Retina (tissue), 1 donor: ENCODE measurements around the gene CSN1S1.
"Not testable (repeated sequence)": the region's sequence is repeated elsewhere in the genome, so short reads cannot be mapped to it uniquely, and the experiment has no call there.

Experiments used
- DNase-seq: peaks from one replicate; pipeline ENCODE4 v3.0.0-alpha.2; 2016

CSN1S1 gene, protein sequence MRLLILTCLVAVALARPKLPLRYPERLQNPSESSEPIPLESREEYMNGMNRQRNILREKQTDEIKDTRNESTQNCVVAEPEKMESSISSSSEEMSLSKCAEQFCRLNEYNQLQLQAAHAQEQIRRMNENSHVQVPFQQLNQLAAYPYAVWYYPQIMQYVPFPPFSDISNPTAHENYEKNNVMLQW

DNA sequence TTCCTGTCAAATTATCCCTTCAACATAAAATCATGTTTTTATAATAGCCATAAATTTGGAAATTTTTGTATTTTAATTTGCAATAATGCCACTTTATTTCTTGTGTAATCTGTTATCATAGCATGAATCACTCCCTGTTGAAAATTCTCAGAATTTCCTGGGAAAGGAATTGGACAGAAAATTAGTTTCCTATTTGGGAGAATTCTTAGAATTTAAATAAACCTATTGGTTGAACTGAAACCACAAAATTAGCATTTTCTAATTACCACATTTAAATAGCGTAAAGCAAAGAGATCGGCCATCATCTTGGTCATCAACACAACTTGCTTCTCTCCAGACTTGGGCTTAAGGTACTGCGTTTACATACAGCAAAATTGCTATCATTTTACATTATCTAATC, at the start of gene CSN1S1:
Gene CSN1S1 (plus strand): TSS at position 301 of the 400 bp plus-strand sequence. CDS start 1,488 bp downstream, outside the sequence.
- DNase-seq: no peak

DNA sequence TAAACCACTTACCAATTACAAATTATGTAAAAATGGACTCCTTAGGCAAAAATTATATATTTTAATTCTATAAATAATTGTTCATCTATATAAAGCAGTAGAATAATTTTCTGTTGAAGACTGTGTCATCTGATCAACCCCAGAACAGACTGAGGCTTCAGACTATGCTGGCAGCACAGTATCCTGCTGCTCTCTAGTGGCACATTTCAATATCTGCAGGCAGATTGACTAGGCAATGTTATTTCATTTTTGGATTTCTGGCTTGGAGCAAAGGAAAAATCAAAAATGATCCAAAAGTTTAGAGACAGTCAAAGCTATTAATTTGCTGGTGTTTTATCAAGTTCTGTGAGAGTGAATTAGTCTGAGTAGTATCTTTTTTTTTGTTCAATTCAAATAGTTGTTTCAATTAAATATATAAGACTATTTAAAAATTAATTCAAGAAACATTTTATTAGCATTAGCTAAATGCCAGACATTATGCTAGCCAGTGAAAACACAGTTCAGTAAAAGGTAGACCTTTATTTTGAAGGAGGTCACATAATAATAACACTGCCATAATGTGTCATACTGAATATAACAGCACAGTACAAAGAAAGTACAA, 49.6 kb upstream of the CSN1S1 start:
- DNase-seq: no peak

DNA sequence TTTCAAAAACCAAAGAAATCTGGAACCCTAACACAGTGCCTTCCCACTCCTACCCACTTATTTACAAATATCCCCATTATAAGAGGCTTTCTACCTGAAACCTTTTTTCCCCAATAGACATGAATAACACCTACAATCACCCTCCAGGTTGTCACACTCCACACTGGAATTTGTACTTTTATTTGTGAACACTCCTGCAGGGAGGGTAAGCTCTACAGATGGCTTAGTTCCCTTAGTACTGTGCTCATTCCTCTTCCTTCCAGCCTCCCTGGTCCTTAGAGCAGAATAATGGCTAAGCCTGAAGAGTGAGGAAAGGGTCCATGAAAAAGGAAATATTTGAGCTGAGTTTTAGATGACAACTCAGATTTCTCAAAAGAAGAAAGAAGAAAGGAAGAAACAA, 48.7 kb upstream of the CSN1S1 start:
- no peak for DNase-seq

DNA sequence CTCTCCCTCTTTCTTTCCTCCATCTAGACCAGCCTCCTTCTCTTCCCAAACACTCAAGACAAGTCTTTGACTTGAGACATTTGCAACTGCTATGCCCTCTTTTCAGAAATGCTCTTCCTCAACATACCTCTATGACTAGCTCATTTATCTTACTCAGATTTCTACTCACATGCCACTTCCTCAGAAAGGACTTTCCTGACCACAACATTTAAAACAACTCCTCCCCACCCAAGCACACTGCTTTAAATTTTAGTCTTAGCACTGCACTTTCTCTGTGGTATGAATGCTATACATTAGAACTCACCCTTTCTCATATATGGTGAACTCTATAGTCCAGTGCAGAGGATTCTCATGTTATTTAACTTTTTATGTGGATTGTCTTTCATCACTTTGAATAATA, 42.5 kb upstream of the CSN1S1 start:
- DNase-seq: no peak

DNA sequence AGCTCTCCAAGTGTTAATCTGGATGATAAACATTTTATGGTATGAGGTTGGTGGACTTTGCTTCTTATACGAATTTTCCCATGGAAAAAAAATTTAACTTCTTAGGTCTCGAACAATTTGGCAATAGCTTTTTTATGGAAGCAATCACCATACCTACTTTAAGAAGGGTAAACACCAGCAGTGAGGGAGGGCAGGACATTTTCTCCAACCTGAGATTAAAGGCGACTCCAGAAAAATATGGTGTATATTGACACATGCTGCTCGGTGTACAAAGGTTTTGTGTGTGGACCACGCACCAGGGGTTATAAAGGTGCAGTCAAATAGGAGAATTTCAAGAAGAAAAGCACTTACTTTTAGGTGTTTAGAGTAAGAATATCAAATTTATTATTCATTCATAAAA, 36.7 kb upstream of the CSN1S1 start:
- DNase-seq: no peak

DNA sequence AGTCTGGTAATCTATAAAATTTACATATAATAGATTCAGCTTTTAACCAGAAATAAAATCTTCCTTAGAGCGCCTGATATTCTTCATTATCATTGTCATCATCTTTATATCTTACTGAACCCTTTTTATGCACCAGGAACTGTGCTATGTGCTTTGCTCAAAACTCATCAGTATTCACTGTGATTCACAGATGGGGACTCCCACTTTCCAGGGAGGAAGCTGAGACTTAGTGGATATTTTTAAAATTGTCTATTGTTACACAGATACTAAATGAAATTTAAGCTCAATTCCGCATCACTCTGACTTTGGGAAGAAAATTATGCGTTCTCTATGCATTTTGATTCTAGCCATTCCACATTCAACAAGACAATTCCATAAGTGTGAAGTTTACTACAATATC, 36.1 kb upstream of the CSN1S1 start:
- no peak for DNase-seq

DNA sequence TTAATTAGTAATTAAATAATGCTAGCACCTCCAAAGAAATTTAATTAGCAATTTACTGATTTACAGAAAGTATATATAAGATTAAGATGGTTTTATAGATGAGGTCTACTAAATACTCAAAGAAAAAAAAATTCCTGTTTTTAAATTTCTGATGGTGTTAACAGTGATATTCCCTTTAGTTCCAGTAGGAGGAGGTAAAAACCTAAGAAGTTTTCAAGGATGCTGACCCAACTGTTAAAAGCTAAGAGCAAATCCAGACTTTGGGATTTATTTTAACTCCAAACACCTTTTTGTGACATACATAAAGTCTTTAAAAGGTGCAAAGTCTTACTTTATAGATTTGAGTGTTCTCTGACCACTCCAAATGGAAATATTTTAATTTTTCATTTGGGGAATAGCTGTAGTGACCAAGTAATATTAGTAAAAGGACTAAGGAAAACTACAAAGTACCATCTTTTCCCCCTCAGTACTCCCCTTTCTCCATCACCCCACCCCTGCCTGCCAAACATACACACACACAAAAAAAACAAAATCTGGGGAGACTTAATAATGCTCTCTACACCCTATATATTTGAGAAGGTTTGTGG, 34.2 kb upstream of the CSN1S1 start:
- DNase-seq: no peak

DNA sequence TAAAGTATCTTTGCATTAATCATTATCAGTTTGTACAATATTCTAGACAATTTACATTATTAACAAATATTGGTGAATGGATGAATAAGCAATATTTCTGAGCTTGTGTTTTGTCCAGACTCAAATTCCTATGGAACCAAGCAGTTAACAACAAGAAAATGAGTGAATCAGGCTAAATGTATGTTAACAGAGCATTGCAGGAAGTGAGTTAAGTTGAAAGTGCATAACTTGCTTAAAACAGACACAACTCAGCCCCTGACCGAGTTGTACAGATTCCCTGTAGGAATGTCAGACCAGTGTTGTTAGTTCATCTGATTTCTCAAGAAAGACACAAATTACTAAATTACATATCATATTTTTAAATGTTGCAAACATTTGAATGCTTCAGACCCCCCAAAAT, 23.7 kb upstream of the CSN1S1 start:
- no peak for DNase-seq

DNA sequence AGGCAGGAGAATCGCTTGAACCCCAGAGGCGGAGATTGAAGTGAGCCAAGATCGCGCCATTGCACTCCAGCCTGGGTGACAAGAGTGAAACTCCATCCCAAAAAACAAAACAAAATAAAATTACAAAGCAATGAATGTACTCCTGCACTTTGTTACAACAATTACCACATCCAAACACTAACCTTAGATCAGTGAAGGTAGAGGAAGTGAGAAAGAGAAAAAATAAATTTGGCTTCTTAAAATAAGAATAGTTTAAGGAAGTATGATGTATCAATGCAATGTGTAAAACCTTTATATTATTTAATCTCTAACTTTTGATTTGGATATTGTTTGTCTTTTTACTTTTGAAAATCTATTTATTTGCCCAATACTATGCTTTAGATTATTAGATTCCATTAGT, 21.7 kb upstream of the CSN1S1 start:
- DNase-seq: no peak

DNA sequence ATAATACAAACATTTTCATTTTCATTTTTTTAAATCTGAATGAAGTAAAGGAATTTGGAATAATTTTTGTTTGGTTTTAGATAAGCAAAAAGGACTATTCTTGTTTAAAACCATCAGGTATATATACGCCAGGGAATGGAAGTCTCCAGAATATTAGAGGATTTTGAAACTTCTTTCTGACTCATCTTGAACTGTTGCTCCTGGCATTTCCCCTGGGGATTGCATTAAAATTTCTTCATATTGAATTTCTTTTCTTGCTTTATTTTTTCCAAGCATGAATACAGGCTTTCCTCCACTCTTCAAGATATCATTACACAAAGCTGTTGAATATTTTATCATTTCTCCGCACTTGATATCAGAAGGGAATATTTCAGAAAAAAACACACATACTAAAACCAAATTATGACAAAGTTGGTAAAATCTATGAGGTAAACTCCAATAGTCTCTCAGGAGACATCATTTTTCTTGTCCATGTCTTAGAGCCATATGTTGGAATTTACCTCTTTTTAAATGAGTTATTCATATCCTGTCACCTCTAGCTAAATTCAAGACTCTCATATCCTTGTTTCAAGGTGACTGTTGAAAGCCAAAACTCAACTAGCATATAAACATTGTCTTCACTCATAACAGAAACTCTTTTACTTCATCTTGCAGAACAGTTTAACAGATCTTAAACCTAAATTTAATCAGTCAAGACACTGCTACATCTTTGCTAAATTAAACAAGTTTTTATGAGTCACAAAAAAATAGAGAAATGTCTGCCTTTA, 20.7 kb upstream of the CSN1S1 start:
- no peak for DNase-seq

DNA sequence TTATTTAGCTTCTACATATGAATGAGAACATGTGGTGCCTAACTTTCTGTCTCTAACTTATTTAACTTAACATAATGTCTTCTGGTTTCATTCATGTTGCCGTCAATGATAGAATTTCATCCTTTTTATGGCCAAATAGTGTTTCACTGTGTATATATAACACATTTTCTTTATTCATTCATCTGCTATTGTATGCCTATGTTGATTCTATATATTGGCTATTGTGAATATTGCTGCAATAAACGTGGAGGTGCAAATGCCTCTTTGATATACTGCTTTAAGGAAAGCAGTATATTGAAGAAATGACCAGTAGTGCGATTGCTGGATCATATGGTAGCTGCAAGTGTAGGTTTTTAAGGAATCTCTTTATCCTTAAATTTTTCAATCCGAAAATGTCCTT, 10.0 kb upstream of the CSN1S1 start:
- DNase-seq: no peak

DNA sequence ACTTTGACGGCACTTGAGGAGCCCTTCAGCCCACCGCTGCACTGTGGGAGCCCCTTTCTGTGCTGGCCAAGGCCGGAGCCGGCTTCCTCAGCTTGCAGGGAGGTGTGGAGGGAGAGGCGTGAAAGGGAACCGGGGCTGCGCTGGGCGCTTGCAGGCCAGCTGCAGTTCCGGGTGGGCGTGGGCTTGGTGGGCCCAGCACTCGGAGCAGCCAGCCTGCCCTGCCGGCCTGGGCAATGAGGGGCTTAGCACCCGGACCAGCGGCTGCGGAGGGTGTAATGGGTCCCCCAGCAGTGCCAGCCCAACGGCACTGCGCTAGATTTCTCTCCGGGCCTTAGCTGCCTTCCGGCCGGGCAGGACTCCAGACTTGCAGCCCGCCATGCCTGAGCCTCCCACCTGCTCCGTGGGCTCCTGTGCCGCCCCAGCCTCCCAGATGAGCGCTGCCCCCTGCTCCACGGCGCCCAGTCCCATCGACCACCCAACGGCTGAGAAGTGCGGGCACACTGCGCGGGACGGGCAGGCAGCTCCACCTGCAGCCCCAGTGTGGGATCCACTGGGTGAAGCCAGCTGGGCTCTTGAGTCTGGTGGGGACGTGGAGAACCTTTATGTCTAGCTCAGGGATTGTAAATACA, 7.0 kb upstream of the CSN1S1 start:
- not testable (repeated sequence) for DNase-seq

DNA sequence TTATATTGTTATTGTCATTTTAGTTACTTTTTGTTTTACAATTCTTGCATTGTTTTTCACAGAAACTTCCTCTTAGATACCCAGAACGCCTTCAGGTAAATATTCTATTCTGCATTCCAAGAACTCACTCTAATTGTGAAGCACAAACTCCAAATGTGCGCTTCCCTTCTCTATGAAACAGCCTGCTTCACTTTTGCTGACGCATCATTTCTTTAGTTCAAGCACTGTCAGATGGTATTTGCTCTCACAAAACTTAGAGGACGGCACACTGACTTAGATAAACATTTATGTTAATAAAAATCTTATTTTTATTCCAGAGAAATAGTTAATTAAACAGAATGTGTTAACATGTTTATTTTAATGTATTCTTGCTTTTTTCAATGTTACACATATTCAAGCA, 3.3 kb downstream of the CSN1S1 start:
- DNase-seq: no peak

DNA sequence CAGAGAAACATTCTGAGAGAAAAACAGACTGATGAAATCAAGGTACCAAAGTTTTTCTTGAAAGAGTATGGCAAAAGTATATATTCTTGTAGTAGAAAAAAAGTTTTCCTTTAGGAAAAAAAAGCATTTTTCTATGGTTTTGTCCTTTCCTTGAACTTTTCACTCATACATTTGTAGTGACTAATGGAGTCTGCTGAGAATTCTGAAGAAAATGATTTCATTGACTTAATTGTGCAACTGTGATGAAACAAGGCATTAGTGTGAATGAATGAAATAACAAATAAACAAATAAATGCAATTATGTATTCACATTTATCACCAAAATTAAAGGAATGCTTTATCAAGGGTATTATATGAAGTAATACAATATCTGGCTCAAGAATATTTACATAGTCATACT, 5.7 kb downstream of the CSN1S1 start:
- no peak for DNase-seq

DNA sequence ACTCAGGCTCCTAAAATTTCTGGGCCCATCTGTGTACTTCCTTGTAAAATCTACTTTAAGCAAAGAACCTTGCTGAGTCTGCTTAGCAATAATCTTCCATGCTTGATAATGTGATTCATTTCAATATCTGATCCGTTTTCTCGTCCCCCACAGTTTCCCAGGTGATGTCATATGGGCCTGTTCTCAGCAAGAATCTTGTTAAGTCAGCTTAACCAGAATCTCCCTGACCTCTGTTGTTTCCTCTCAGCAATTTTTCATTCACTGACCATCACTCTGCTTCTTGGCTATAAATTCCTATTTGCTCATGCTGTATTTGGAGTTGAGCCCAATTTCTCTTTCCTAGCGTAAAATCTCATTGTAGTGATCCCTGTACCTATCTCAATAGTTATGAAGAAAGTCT, 20.7 kb downstream of the CSN1S1 start:
- DNase-seq: no peak

DNA sequence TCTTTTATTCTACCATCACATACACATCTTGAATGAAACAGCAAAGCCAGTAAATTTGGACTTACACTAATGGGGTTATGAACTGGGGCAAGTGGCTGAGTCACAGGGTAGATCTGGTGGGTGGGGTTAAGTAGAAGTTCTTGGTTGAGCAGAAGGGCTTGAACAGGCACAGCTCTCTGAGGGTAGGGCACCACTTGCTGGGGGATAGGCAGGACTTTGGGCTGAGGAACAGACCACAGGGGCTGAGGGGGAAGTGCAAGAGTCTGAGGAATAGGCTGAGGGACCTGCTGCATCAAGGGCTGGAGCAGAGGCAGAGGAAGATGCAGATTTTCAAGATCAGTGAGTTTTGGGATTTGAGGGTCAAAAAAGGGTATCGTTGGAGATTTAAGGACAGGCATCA, 26.3 kb downstream of the CSN1S1 start:
- no peak for DNase-seq

DNA sequence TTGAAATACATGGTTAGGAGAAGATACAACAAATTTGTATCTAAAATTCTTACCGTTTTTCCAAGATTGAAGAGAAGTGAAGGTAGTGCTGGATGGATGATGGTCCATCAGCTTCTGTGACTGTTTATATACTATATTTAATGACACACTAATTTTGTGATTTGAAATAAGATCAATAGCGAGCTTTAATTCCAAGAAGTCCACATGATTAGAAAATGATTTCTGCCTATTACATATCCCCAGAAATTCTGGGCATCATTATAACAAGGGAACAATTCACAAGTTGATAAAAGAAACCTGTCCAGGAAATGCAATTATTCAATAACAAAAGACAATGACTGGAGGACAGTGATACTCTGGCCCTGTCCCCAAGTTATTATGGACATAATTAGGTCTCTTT, 34.8 kb downstream of the CSN1S1 start, which contains the start of gene CSN2:
Gene CSN2 (minus strand): TSS at position 101 of the 400 bp plus-strand sequence. CDS start 4,733 bp downstream, outside the sequence.
- DNase-seq: no peak

DNA sequence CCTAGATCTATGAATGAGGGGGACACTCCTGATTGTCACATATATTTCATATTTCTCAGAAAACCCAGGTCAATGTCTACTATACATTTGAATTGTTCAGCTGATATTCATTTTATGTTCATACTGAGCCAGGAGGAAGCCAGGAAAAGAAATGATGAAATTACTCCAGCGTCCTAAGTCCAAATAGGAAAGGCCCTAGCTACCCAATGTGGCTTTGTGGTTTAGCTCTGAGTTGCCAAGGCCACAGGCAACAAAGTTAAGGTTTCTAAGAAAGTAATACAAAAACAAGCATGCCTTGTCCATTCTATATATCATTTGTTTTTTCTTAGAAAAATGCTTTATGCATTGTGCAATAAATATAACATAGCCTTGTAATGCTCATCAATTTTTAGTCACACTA, 39.2 kb downstream of the CSN1S1 start:
- no peak for DNase-seq

DNA sequence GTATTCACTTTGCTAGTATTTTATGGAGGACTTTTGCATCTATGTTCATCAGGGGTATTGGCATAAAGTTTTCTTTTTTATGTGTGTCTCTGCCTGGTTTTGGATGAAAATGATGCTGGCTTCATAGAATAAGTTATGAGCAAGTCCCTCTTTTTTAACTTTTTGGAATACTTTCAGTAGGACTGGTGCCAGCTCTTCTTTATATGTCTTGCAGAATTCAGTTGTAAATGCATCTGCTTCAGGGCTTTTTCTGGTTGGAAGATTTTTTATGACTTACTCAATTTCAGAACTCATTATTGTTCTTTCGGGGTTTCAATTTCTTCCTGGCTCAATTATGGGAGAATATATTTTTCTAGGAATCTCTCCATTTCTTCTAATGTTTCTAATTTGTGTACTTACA, 43.8 kb downstream of the CSN1S1 start:
- no peak for DNase-seq

DNA sequence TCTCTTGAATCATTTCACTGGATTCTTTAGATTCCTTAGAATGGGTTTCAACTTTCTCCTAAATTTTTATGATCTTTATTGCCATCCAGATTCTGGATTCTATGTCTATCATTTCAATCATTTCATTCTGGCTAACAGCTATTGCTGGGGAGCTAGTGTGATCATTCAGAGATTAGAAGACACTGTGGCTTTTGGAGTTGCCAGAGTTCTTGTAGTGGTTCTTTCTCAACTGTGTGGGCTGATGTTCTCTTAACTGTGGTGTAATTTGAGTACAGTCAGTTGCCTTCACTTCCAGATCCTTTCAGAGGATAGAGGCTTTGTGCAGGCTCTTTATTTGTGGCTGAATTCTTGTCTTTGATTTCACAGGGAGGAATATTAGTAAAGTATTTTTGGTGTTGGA, 46.7 kb downstream of the CSN1S1 start:
- DNase-seq: no peak

DNA sequence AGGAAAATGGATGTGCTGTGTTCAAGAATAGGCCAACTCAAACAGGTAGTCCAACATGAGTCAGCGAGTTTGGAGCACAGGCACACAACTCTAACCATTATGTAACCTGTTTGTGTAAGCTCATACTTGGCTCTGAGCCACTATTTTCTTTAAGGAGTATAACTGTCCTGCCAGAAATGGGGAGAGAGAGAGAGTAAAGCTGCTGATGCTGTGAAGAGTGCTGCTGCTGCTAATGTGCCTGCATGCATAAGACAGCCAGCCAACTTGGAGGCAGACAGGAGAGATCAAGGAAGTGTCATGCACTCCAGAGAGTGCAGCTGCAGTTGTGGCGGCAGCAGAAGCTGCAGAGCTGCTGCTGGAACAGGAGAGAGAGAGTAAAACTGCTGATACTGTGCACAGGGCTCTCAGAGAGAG, 53.2 kb downstream of the CSN1S1 start:
- DNase-seq: peak; percentile 1

DNA sequence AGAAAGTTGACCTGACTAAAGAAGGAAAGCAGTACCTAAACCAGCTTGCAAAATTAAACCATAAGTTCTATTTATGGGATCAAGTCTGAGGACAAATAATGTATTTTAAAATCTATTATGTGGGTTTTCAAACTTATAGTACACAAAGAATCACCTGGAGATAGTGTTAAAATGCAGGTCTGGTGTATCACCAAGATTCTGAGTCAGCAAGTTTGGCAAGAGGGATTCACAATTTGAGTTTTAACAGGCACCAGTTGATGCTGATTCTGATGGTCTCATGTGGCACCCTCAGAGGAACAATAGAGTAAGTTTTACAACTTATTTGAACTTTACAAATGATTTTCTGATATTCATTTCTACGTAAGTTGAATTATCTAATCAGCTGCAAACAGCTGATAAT, 55.8 kb downstream of the CSN1S1 start:
- no peak for DNase-seq

DNA sequence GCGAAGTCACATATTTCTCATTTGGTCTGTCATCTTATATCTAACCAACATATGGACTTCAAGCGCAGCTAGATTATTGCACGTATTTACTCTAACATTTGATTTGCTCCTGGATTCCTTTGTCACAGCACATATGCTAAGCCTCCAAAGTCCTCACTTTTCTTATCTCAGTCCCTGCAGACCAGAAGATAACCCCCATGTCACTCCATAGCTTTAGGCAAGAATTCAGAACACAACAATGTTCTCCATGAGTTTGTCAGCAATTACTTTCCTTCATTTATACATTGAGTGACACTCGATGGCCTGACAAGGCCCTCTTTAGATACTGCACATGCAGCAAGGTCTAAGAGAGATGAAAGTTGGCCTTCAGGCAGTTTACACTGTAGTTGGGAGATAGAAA, 60.1 kb downstream of the CSN1S1 start:
- no peak for DNase-seq
